HFFc6 (cell line): ENCODE results near the gene C1orf174. TPM values are rescaled to one million over a fixed set of nuclear protein-coding genes. Genes with fewer than 3 reads are reported as not detected.
"Not testable (repeated sequence)": the region's sequence is repeated elsewhere in the genome, so short reads cannot be mapped to it uniquely, and the experiment has no call there.

Source experiments
- DNase-seq: peaks from one replicate; pipeline ENCODE4 v3.0.0-alpha.2; 2018
- H3K27ac Mint-ChIP-seq: 2 replicates; pipeline ENCODE4 v1.8.0; 2020; ENCODE audit warnings: mild to moderate bottlenecking, mixed read lengths
- H3K27me3 Mint-ChIP-seq: 2 replicates; pipeline ENCODE4 v1.8.0; 2021; ENCODE audit warnings: mild to moderate bottlenecking, moderate library complexity, mixed read lengths; ENCODE audit not compliant: insufficient read depth
- H3K36me3 Mint-ChIP-seq: 2 replicates; pipeline ENCODE4 v1.8.0; 2021; ENCODE audit warnings: low read depth, mixed read lengths
- H3K4me1 Mint-ChIP-seq: 2 replicates; pipeline ENCODE4 v1.8.0; 2020; ENCODE audit warnings: low read depth, mixed read lengths
- H3K4me3 Mint-ChIP-seq: 2 replicates; pipeline ENCODE4 v1.8.0; 2020; ENCODE audit warnings: mild to moderate bottlenecking, moderate library complexity, mixed read lengths
- H3K9me3 Mint-ChIP-seq: 2 replicates; pipeline ENCODE4 v1.8.0; 2020; ENCODE audit warnings: mild to moderate bottlenecking, mixed read lengths
- CTCF ChIP-seq: fragments of 200-600 bp; sonication (generic); IDR thresholded peaks from 2 replicates; pipeline ENCODE4 v1.5.0; 2021; ENCODE audit warnings: antibody characterized with exemption, mild to moderate bottlenecking
- total RNA-seq, 6 experiments: library from RNA; stranded (reverse); fragmentation: NEBNext Ultra II Directional; extraction: Animal tissue kit (Norgen Biotek cat#: 25700); gene quantifications; 2 replicates in 1 of 6; 3 replicates in 5 of 6; pipeline ENCODE4 v1.2.3, GENCODE V29; 2021

The C1orf174 gene
- total RNA-seq, 6 experiments from 2014 or later = 19.2 to 23.5 (median 20.7) TPM

- Mint-ChIP-seq H3K27ac (no peak overlapping the region), H3K9me3 (no peaks in the 10 kb centered on the region), H3K4me1 (peaks cover 5% of the 10 kb centered on the region; the same call in 1 of the 2 replicates), H3K4me3 (no peak overlapping the region), H3K36me3 (no peaks in the 10 kb centered on the region), H3K27me3 (peaks cover 10% of the 10 kb centered on the region)
- no peak for TF ChIP-seq CTCF
- no peak for DNase-seq
Observed at GRCh38 chr1:3919706-3920105, 19.6 kb upstream of the C1orf174 start.

GRCh38 chr1:3918966-3919611 is 19.0 kb upstream of the C1orf174 start:
- Mint-ChIP-seq H3K36me3 (no peaks in the 10 kb centered on the region), H3K4me1 (peaks cover 5% of the 10 kb centered on the region; the same call in 1 of the 2 replicates), H3K9me3 (no peaks in the 10 kb centered on the region), H3K27ac (no peak overlapping the region), H3K4me3 (no peak overlapping the region), H3K27me3 (peaks cover 10% of the 10 kb centered on the region)
- no peak for TF ChIP-seq CTCF
- no peak for DNase-seq

- not testable (repeated sequence) for H3K27ac Mint-ChIP-seq, H3K27me3 Mint-ChIP-seq, DNase-seq, H3K36me3 Mint-ChIP-seq, H3K4me1 Mint-ChIP-seq, H3K9me3 Mint-ChIP-seq, H3K4me3 Mint-ChIP-seq
Observed at GRCh38 chr1:3918359-3918758, 18.3 kb upstream of the C1orf174 start.

- H3K27ac Mint-ChIP-seq = no peak overlapping the region
- no peak for TF ChIP-seq CTCF
- H3K9me3 Mint-ChIP-seq = no peaks in the 10 kb centered on the region
- no peaks in the 10 kb centered on the region for H3K36me3 Mint-ChIP-seq
- H3K4me1 Mint-ChIP-seq = peaks cover 5% of the 10 kb centered on the region; the same call in 1 of the 2 replicates
- no peak overlapping the region for H3K4me3 Mint-ChIP-seq
- no peak for DNase-seq
- H3K27me3 Mint-ChIP-seq = peaks cover 7% of the 10 kb centered on the region
Observed at GRCh38 chr1:3917761-3918160, 17.7 kb upstream of the C1orf174 start.

- Mint-ChIP-seq H3K27me3 (peaks cover 7% of the 10 kb centered on the region), H3K36me3 (no peaks in the 10 kb centered on the region), H3K27ac (no peak overlapping the region), H3K9me3 (no peaks in the 10 kb centered on the region), H3K4me1 (no peaks in the 10 kb centered on the region), H3K4me3 (no peak overlapping the region)
- no peak for DNase-seq
- TF ChIP-seq CTCF = no peak
Observed at GRCh38 chr1:3915551-3916121, 15.6 kb upstream of the C1orf174 start.

- Mint-ChIP-seq H3K27me3 (peaks cover 7% of the 10 kb centered on the region), H3K4me3 (no peak overlapping the region), H3K9me3 (no peaks in the 10 kb centered on the region), H3K36me3 (no peaks in the 10 kb centered on the region), H3K27ac (no peak overlapping the region), H3K4me1 (no peaks in the 10 kb centered on the region)
- DNase-seq = no peak
- TF ChIP-seq CTCF = no peak
Observed at GRCh38 chr1:3914911-3915310, 14.8 kb upstream of the C1orf174 start.
